HTERT RPE-1 (cell line): ENCODE results near the gene OPHN1.
"Not testable (repeated sequence)": the region's sequence is repeated elsewhere in the genome, so short reads cannot be mapped to it uniquely, and the experiment has no call there.

Source experiments
- in situ Hi-C: fragments of 300-500 bp; cut with MboI; formaldehyde crosslinking; loops from 4 replicates; pipeline ENCODE4 v1.14.3; 2020; ENCODE audit warnings: low sequenced_read_pairs

Gene OPHN1

GRCh38 chrX:68363984-68364383 is 69.3 kb downstream of the OPHN1 start:
- in situ Hi-C loops: no loop called here

- in situ Hi-C loops: no loop called here
Observed at GRCh38 chrX:68358679-68359078, 74.6 kb downstream of the OPHN1 start.

- in situ Hi-C loops: no loop called here
Observed at GRCh38 chrX:68355629-68355920, 77.7 kb downstream of the OPHN1 start.

- in situ Hi-C loops: no loop called here
Observed at GRCh38 chrX:68354879-68355628, 78.2 kb downstream of the OPHN1 start.

- in situ Hi-C loops: no loop called here
Observed at GRCh38 chrX:68345025-68345424, 88.3 kb downstream of the OPHN1 start.

GRCh38 chrX:68343551-68343950 is 89.7 kb downstream of the OPHN1 start:
- in situ Hi-C loops: no loop called here

- in situ Hi-C loops: no loop called here
Observed at GRCh38 chrX:68332201-68332731, 101.0 kb downstream of the OPHN1 start.

GRCh38 chrX:68326841-68327240 is 106.5 kb downstream of the OPHN1 start:
- in situ Hi-C loops: not testable (repeated sequence)

GRCh38 chrX:68307769-68308168 is 125.5 kb downstream of the OPHN1 start:
- in situ Hi-C loops: no loop called here

GRCh38 chrX:68304602-68305001 is 128.7 kb downstream of the OPHN1 start:
- in situ Hi-C loops: no loop called here

GRCh38 chrX:68299898-68300297 is 133.4 kb downstream of the OPHN1 start:
- in situ Hi-C loops: no loop called here

GRCh38 chrX:68292471-68292870 is 140.8 kb downstream of the OPHN1 start:
- in situ Hi-C loops: no loop called here

GRCh38 chrX:68288127-68288526 is 145.2 kb downstream of the OPHN1 start:
- in situ Hi-C loops: no loop called here

GRCh38 chrX:68287419-68287818 is 145.9 kb downstream of the OPHN1 start:
- in situ Hi-C loops: no loop called here

GRCh38 chrX:68286980-68287379 is 146.3 kb downstream of the OPHN1 start:
- in situ Hi-C loops: no loop called here

GRCh38 chrX:68286076-68286475 is 147.2 kb downstream of the OPHN1 start:
- in situ Hi-C loops: no loop called here

- in situ Hi-C loops: no loop called here
Observed at GRCh38 chrX:68284281-68284904, 148.9 kb downstream of the OPHN1 start.

- in situ Hi-C loops: no loop called here
Observed at GRCh38 chrX:68273887-68274286, 159.4 kb downstream of the OPHN1 start.

- in situ Hi-C loops: not testable (repeated sequence)
Observed at GRCh38 chrX:68264793-68265192, 168.5 kb downstream of the OPHN1 start.

GRCh38 chrX:68261060-68261672 is 172.1 kb downstream of the OPHN1 start:
- in situ Hi-C loops: no loop called here

GRCh38 chrX:68256990-68257389 is 176.3 kb downstream of the OPHN1 start:
- in situ Hi-C loops: no loop called here
